D721Med (cell line): Measurements from ENCODE around the gene ZNF575.

Source experiments
- DNase-seq: peaks from one replicate; pipeline ENCODE4 v3.0.0; 2011; ENCODE audit warnings: low spot score; ENCODE audit not compliant: insufficient read length
- FAIRE-seq: peaks from 2 replicates; lab custom pipeline; 2011; peaks lifted over from hg19 to GRCh38; lab: Jason Lieb, UNC
- CTCF ChIP-seq: IDR thresholded peaks from 2 replicates; pipeline ENCODE4 v1.5.1; 2012; ENCODE audit warnings: mild to moderate bottlenecking, control low read depth; ENCODE audit not compliant: insufficient read depth; ENCODE audit errors: missing control alignments

ZNF575 gene

GRCh38 chr19:43584484-43584883 lies 51.5 kb downstream of the ZNF575 start:
- no peak for TF ChIP-seq CTCF
- DNase-seq: no peak
- FAIRE-seq: no peak
